Keratinocyte (primary cell): Measurements from ENCODE around the gene STAT3.

Experiments
- CTCF ChIP-seq, 3 experiments: IDR thresholded peaks in 1 of 3; conservative IDR thresholded peaks in 1 of 3; optimal IDR thresholded peaks in 1 of 3; 2 replicates in 2 of 3; 3 replicates in 1 of 3; pipeline versions ENCODE3 to v1.5.1; 2011; ENCODE audit warnings: low read length in 3 of 3, mild to moderate bottlenecking in 3 of 3, moderate library complexity in 2 of 3, control low read depth in 1 of 3, inconsistent platforms in 1 of 3; ENCODE audit not compliant: insufficient read depth in 2 of 3; ENCODE audit errors: extremely low read depth in 1 of 3
- EZH2 ChIP-seq: IDR thresholded peaks from one replicate; pipeline ENCODE4 v1.6.1; 2012; ENCODE audit warnings: inconsistent platforms, mild to moderate bottlenecking, low read length, moderate library complexity

- TF ChIP-seq CTCF (optimal IDR thresholded peaks at IDR 0.05 in 1 of 3, IDR thresholded peaks at IDR 0.05 in 1 of 3, conservative IDR thresholded peaks at IDR 0.05 in 1 of 3; ENCODE audit: extremely low read depth in 1 of 3, insufficient read depth in 2 of 3, low read length in 3 of 3) (no peak), EZH2 (no peak)
Measured at GRCh38 chr17:42409523-42410318, 21.5 kb upstream of the STAT3 start.
